Esophagus muscularis mucosa (tissue), 4 donors: ENCODE results near the gene DCAF8. TPM values are rescaled to one million over a fixed set of nuclear protein-coding genes. Genes with fewer than 3 reads are reported as not detected.

ENCODE experiments used
- DNase-seq: peaks from one replicate; pipeline ENCODE4 v3.0.0-alpha.2; 2017; ENCODE audit errors: extremely low spot score
- H3K27ac ChIP-seq, 4 donors: fragments of 200-600 bp; sonication (generic); replicated peaks in 1 of 4; 1 replicate in 3 of 4; 2 replicates in 1 of 4; pipeline ENCODE4 v1.5.1; 2016 to 2019; ENCODE audit warnings: mild to moderate bottlenecking in 1 of 4
- H3K27me3 ChIP-seq, 4 donors: fragments of 200-600 bp; sonication (generic); one replicate each; pipeline versions ENCODE4 v1.5.1 to v1.6.0; 2016 to 2019
- H3K36me3 ChIP-seq, 4 donors: fragments of 200-600 bp; sonication (generic); one replicate each; pipeline ENCODE4 v1.5.1; 2016 to 2019
- H3K4me1 ChIP-seq, 4 donors: fragments of 200-600 bp; sonication (generic); one replicate each; pipeline ENCODE4 v1.5.1; 2016 to 2019
- H3K4me3 ChIP-seq, 4 donors: fragments of 200-600 bp; sonication (generic); 1 replicate in 2 of 4; 2 replicates in 2 of 4; pipeline ENCODE4 v1.5.1; 2016 to 2019; ENCODE audit warnings: mild to moderate bottlenecking in 4 of 4, moderate library complexity in 1 of 4
- H3K9me3 ChIP-seq, 4 donors: fragments of 200-600 bp; sonication (generic); 1 replicate in 3 of 4; 2 replicates in 1 of 4; pipeline ENCODE4 v1.5.1; 2016 to 2019
- EP300 ChIP-seq: sonication (generic); formaldehyde crosslinking; IDR thresholded peaks from one replicate; pipeline ENCODE4 v1.6.1; 2017; ENCODE audit warnings: antibody characterized with exemption
- POLR2A ChIP-seq: fragments of 450-650 bp; IDR thresholded peaks from one replicate; pipeline ENCODE4 v1.6.1; 2017; ENCODE audit warnings: antibody characterized with exemption, moderate library complexity, mild to moderate bottlenecking, low read depth
- POLR2AphosphoS5 ChIP-seq, 2 donors: sonication (generic); formaldehyde crosslinking; IDR thresholded peaks; one replicate each; pipeline ENCODE4 v1.6.1; 2017; ENCODE audit warnings: antibody characterized with exemption in 2 of 2
- WGBS: methylation state at CpG from one replicate; pipeline ENCODE4 v1.1.5; 2018; 5-methylcytosine and 5-hydroxymethylcytosine counted together
- intact Hi-C: fragments of 100-400 bp; cut with DNase I; formaldehyde crosslinking; loops from one replicate; pipeline ENCODE4 v1.15.1; 2023
- total RNA-seq, 4 donors: library from RNA; depleted of rRNA; stranded (reverse); fragments of >200 nt; gene quantifications; one replicate each; pipeline versions ENCODE4 v1.1.0 to v1.2.1, GENCODE V29; 2016
- TF ChIP-seq, protein P1 (sequence below), 3 experiments: fragments of 200-600 bp in 2 of 3; fragments of 450-650 bp in 1 of 3; sonication (generic) in 2 of 3; IDR thresholded peaks; one replicate each; pipeline ENCODE4 v1.5.1; 2017 to 2019; ENCODE audit warnings: antibody characterized with exemption in 3 of 3, mild to moderate bottlenecking in 2 of 3, moderate library complexity in 1 of 3

The DCAF8 gene
- total RNA-seq, 4 donors from 2014 or later, result 111 to 191 (median 172) TPM

GRCh38 chr1:160257411-160258015 lies 4.8 kb downstream of the DCAF8 start:
- no peak overlapping the region for H3K4me3 ChIP-seq
- peak overlapping the region in 2 of 4 donors; percentile 8 to 30 for H3K27ac ChIP-seq
- intact Hi-C loops, result no loop called here
- DNase-seq, result no peak
- 90% methylated on average over 6 of the region's 6 CpGs for WGBS
- H3K36me3 ChIP-seq, result peaks cover 0 to 17% (median 2%) of the 10 kb centered on the region in 4 donors
- TF ChIP-seq EP300, result no peak
- TF ChIP-seq, protein P1, sequence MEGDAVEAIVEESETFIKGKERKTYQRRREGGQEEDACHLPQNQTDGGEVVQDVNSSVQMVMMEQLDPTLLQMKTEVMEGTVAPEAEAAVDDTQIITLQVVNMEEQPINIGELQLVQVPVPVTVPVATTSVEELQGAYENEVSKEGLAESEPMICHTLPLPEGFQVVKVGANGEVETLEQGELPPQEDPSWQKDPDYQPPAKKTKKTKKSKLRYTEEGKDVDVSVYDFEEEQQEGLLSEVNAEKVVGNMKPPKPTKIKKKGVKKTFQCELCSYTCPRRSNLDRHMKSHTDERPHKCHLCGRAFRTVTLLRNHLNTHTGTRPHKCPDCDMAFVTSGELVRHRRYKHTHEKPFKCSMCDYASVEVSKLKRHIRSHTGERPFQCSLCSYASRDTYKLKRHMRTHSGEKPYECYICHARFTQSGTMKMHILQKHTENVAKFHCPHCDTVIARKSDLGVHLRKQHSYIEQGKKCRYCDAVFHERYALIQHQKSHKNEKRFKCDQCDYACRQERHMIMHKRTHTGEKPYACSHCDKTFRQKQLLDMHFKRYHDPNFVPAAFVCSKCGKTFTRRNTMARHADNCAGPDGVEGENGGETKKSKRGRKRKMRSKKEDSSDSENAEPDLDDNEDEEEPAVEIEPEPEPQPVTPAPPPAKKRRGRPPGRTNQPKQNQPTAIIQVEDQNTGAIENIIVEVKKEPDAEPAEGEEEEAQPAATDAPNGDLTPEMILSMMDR (IDR thresholded peaks at IDR 0.05), result no peak
- no peak for TF ChIP-seq POLR2A
- TF ChIP-seq POLR2AphosphoS5 (IDR thresholded peaks at IDR 0.05), result no peak
- H3K9me3 ChIP-seq, result no peaks in the 10 kb centered on the region
- peaks cover 41 to 65% (median 62%) of the 10 kb centered on the region in 4 donors for H3K4me1 ChIP-seq
- no peaks in the 10 kb centered on the region for H3K27me3 ChIP-seq

DNA sequence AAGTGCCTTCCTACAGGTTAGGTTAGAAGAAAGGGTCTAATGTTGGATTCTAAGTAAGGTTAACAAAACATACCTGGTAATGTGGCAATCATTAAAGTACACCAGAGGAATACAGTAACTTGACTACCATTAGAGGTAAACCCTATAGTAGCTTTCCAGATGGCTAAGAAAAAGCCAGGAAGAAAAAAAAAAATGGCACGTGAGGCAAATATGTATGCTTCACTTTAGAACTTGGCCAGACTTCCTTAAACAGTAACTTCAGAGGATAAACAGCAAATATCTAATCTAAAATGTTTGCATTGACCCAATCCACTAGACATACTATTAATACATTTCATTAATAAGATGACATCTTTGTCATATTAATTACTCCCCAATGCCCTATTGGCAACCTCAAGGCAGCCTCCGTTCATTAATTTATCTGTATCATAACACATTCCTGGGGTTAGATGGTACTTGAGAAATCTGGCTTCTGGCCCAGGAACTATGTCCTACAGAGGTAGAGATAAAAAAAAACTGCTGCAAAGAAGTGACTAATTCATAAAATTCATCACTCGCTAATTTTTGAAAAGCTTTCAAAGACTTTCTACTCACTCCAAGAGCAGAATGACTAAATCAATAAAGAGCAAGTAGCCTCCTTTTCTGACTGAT lies 5.8 kb downstream of the DCAF8 start:
- Histone ChIP-seq H3K4me3 (no peak overlapping the region), H3K9me3 (no peaks in the 10 kb centered on the region), H3K4me1 (peaks cover 44 to 72% (median 68%) of the 10 kb centered on the region in 4 donors), H3K27ac (peak overlapping the region; percentile 1 to 52 (median 39)), H3K27me3 (no peaks in the 10 kb centered on the region), H3K36me3 (peaks cover 0 to 17% (median 2%) of the 10 kb centered on the region in 4 donors)
- TF ChIP-seq, protein P1 (IDR thresholded peaks at IDR 0.05), result no peak
- TF ChIP-seq POLR2A (no peak), EP300 (no peak), POLR2AphosphoS5 (IDR thresholded peaks at IDR 0.05) (no peak)
- 25% methylated on average over 3 of the region's 3 CpGs for WGBS
- no peak for DNase-seq
- intact Hi-C loops, result no loop called here

- Histone ChIP-seq H3K9me3 (no peaks in the 10 kb centered on the region), H3K4me1 (peaks cover 48 to 75% (median 70%) of the 10 kb centered on the region in 4 donors), H3K36me3 (peaks cover 0 to 17% (median 2%) of the 10 kb centered on the region in 4 donors), H3K27ac (peak overlapping the region; percentile 1 to 52 (median 39)), H3K27me3 (no peaks in the 10 kb centered on the region), H3K4me3 (no peak overlapping the region)
- no peak for DNase-seq
- 75% methylated on average over 4 of the region's 4 CpGs for whole genome bisulfite sequencing
- intact Hi-C loops, result no loop called here
- TF ChIP-seq POLR2AphosphoS5 (IDR thresholded peaks at IDR 0.05), result no peak
These were observed 6.5 kb downstream of the DCAF8 start for GRCh38 chr1:160255781-160256300.

- Histone ChIP-seq H3K27ac (peak overlapping the region; percentile 36 to 57 (median 42)), H3K27me3 (no peaks in the 10 kb centered on the region), H3K9me3 (no peaks in the 10 kb centered on the region), H3K36me3 (peaks cover 0 to 17% (median 2%) of the 10 kb centered on the region in 4 donors), H3K4me3 (no peak overlapping the region), H3K4me1 (peaks cover 29 to 59% (median 51%) of the 10 kb centered on the region in 4 donors)
- TF ChIP-seq POLR2A, result no peak
- peak; percentile 28 to 31 for TF ChIP-seq POLR2AphosphoS5 (IDR thresholded peaks at IDR 0.05)
- TF ChIP-seq, protein P1 (IDR thresholded peaks at IDR 0.05), result peak; percentile 70 to 83 (median 70)
- TF ChIP-seq EP300, result no peak
- DNase-seq, result no peak
- WGBS, result 65% methylated on average over 5 of the region's 5 CpGs
- intact Hi-C loops, result loop anchor here (2.0 to 5.0 kb wide), 4 partner anchors 35 to 151 kb away; partner anchors contain the start of gene PEX19
These were observed 10.4 kb downstream of the DCAF8 start for GRCh38 chr1:160251687-160252526.
